HG02943 (cell line): ENCODE results near the gene CNIH2.
"Not testable (repeated sequence)": the region's sequence is repeated elsewhere in the genome, so short reads cannot be mapped to it uniquely, and the experiment has no call there.

ENCODE experiments used
- ATAC-seq: cut with Tn5 transposase; IDR thresholded peaks from one replicate; pipeline ENCODE4 v1.9.1; 2021; ENCODE audit warnings: mild to moderate bottlenecking, low read depth, moderate library complexity; ENCODE audit not compliant: unreplicated experiment

Gene CNIH2

GRCh38 chr11:66277471-66278362, at the start of gene CNIH2:
Gene CNIH2, plus strand, starts transcription at chr11:66278175. Its CDS starts 282 bp downstream, at chr11:66278457.
- no peak for ATAC-seq

GRCh38 chr11:66228521-66228920, 49.5 kb upstream of the CNIH2 start:
- no peak for ATAC-seq

- no peak for ATAC-seq
Observed at GRCh38 chr11:66230156-66230555, 47.8 kb upstream of the CNIH2 start.

- no peak for ATAC-seq
Observed at GRCh38 chr11:66230978-66231377, 47.0 kb upstream of the CNIH2 start.

DNA sequence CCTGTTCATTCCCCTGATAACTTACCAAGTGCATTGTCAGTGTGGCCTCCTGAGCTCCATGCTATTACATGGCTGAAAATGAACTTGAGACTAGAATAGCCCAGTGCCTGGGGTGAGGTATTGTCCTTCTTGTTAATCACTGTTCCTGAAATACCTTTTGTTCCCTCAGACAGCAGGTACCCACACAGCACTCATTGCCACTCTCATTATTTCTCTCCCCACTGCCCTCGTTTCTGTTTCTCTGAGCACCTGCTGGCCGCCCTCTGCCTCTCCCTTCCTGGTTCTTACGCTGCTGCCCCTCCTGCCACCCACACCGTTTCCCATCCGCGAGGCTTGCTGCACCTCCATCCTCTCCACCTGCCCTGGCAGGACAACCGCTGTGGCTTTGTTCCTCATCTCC, 46.4 kb upstream of the CNIH2 start:
- no peak for ATAC-seq

- ATAC-seq, result no peak
Observed at GRCh38 chr11:66232769-66233168, 45.2 kb upstream of the CNIH2 start.

- no peak for ATAC-seq
Observed at GRCh38 chr11:66233301-66233700, 44.7 kb upstream of the CNIH2 start.

GRCh38 chr11:66235141-66235540, 42.8 kb upstream of the CNIH2 start:
- no peak for ATAC-seq

GRCh38 chr11:66237867-66238266, 40.1 kb upstream of the CNIH2 start:
- ATAC-seq, result no peak

DNA sequence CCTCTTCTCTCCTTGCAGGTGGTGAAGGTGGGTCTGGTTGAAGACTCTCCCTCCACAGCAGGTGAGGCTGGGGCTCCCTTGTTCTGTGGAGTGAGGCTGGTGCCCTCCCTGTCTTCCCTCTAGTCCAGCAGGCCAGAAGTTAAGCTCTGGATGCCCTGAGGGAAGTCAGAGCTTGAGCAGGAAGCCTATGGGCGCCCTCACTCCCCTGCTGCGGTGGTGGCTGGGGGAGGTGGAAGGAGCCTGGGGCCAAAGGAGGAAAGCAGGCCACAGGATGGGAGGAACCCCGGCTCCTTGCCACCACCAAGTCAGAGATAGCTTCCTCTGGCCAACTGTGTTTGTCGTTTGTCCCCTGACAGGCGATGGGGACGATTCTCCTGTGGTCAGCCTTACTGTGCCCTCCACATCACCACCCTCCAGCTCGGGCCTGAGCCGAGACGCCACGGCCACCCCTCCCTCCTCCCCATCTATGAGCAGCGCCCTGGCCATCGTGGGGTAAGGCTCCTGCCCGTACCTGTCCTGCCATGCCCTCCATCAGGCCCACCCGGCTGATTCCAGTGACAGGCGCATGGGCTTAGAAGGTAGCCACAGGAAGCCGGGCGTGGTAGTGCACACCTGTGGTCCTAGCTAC, 39.1 kb upstream of the CNIH2 start:
- no peak for ATAC-seq

DNA sequence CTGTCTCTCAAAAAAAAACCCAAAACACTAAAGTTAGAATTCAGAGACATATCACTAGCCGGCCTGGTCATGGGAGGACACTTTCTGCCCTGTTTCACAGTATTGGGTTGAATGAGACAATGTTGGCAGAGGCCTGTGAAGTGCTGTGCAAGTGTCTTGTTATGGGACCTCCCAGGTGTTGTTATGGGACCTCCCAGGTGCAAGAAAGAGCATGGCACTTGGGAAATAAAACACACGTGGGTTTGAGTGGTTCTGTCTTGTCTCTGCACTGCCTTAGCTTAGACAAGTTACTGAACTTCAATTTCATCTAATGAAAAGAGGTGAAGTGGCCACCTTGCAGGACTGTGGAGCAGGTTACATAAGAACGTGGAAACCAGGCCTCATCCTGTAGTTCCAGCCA, 38.5 kb upstream of the CNIH2 start:
- no peak for ATAC-seq

- ATAC-seq, result no peak
Observed at GRCh38 chr11:66239998-66240780, 37.8 kb upstream of the CNIH2 start.

DNA sequence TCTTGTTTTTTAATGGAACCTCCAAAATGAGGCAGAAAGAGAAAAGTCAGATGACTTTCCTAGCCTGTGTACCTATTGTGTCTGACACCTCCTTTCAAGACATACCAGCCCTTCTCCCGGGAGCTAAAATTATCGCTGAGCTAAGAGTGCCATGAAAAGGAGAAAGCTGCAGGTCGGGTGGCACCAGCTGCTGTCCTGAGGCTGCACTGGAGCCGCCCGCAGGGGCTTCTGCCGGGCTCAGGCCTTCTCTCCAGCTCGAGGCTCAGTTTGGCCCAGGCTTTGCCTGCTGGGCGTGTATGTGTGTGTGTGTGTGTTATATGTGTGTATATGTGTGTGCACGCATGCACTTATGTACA, 37.2 kb upstream of the CNIH2 start:
- ATAC-seq, result no peak

GRCh38 chr11:66242095-66242765, 35.7 kb upstream of the CNIH2 start:
- no peak for ATAC-seq

- no peak for ATAC-seq
Observed at GRCh38 chr11:66243782-66244535, 34.0 kb upstream of the CNIH2 start.

DNA sequence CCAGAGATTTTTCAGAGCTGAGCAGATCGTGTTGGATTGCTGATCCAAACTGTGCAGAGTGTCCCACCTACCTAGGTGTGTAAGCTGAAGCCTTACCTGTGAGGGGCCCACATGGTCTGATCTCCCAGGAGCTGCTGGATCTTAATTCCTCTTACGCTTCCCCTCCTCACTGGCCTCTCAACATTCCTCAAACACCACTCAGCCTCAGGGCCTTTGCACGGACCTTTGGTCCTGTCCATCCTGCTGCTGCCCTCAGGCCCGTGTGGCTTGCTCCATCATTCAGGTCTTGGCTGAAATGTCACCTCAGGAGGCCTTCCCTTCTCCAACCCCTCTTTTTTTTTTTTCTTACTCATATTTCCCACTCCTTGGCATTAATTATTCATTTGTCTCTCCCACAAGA, 30.7 kb upstream of the CNIH2 start:
- no peak for ATAC-seq

DNA sequence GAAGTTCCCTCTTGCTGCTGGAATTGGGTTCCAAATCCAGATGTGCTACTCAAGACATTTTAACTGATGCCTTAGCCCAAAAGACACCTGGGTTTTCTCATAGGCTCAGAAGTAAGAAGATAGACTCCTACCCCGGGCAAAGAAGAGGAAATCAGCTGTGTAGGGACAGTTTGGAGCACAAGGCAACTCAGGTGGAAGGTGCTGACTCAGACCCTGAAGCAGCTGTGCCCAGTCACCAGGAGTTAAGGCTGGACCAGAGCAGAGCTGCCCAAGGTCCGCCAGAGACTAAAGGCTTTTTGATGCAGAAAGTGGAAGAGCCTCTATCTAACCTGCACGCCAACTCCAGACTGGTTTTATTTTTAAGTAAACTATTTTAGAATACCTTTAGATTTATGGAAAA, 30.2 kb upstream of the CNIH2 start:
- no peak for ATAC-seq

GRCh38 chr11:66248903-66249302, 29.1 kb upstream of the CNIH2 start:
- ATAC-seq, result no peak

- no peak for ATAC-seq
Observed at GRCh38 chr11:66251809-66252208, 26.2 kb upstream of the CNIH2 start.

GRCh38 chr11:66253081-66253480, 24.9 kb upstream of the CNIH2 start:
- not testable (repeated sequence) for ATAC-seq
